ENCODE measurements around the gene GDF10.

The GDF10 gene

DNA sequence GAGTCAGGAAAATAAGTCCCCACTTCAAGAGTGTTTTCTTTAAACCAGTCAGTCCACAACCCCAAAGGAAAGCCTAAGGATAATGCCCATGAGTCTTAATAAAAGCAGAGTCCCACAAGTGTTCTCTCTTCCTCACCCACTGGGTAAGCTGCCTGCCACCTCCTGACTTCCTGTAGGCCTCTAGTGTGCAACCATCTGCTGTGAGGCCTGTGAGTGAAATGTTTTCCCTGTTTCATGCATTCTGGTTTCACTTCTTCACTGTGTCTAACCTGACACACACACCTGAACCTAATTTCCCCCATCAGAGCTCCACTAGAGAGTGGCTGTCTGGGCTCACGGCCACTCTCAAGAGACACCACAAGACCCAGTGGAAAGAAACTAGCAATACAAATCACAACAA lies 38.9 kb upstream of the GDF10 start:
- Histone ChIP-seq H4K20me1 (ENCODE audit: insufficient read depth, low read length) (no peaks in the 10 kb centered on the region), H3K4me2 (ENCODE audit: insufficient read depth, low read length) (peak overlapping the region; percentile 32; the same call in 1 of the 2 replicates), H3K27me3 (ENCODE audit: insufficient read depth, low read length, poor library complexity) (no peaks in the 10 kb centered on the region), H3K79me2 (ENCODE audit: insufficient read depth, low read length) (no peaks in the 10 kb centered on the region), H3K9me3 (ENCODE audit: insufficient read depth, low read length, severe bottlenecking) (no peaks in the 10 kb centered on the region), H3K4me3 (ENCODE audit: low read depth in 1 of 2, low read length in 2 of 2) (no peak overlapping the region), H3K9ac (ENCODE audit: low read depth, low read length) (peak overlapping the region; percentile 27), H3K4me1 (ENCODE audit: insufficient read depth, low read length) (peaks cover 71% of the 10 kb centered on the region), H3K27ac (ENCODE audit: low read length) (peak overlapping the region; percentile 84), H3K36me3 (ENCODE audit: insufficient read depth, low read length) (no peaks in the 10 kb centered on the region), H2AFZ (ENCODE audit: low read depth, low read length) (peak overlapping the region; percentile 74)
- ATAC-seq (ENCODE audit: insufficient read depth, low read depth) = peak; percentile 74
- peak; percentile 71 for DNase-seq
- TF ChIP-seq EZH2 (IDR thresholded peaks at IDR 0.05; ENCODE audit: borderline replicate concordance, low read depth, low read length, severe bottlenecking) = no peak
- TF ChIP-seq, protein P1, sequence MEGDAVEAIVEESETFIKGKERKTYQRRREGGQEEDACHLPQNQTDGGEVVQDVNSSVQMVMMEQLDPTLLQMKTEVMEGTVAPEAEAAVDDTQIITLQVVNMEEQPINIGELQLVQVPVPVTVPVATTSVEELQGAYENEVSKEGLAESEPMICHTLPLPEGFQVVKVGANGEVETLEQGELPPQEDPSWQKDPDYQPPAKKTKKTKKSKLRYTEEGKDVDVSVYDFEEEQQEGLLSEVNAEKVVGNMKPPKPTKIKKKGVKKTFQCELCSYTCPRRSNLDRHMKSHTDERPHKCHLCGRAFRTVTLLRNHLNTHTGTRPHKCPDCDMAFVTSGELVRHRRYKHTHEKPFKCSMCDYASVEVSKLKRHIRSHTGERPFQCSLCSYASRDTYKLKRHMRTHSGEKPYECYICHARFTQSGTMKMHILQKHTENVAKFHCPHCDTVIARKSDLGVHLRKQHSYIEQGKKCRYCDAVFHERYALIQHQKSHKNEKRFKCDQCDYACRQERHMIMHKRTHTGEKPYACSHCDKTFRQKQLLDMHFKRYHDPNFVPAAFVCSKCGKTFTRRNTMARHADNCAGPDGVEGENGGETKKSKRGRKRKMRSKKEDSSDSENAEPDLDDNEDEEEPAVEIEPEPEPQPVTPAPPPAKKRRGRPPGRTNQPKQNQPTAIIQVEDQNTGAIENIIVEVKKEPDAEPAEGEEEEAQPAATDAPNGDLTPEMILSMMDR (IDR thresholded peaks at IDR 0.05; ENCODE audit: borderline replicate concordance, extremely low read depth, low read length, poor library complexity, severe bottlenecking) = peak; percentile 8

DNA sequence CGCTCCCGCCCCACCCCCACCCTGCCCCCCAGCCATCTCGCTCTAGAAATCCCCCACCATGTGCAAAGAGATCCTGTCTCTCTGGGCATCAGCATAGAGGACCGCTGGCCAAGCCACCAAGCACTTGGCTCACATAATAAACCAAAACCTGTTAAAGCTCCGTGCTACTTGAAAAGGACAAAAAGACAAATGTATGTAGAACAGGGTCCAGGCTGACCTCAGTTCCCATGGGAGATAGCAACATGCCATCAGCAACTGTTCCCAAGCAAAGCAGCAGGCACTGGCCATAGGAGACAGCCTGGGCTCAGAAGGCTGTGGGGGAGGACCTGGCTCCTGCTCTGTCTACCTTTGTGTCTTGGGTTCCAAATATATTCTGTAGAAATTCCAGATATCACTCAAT lies 38.4 kb upstream of the GDF10 start:
- no peak for TF ChIP-seq EZH2 (IDR thresholded peaks at IDR 0.05; ENCODE audit: borderline replicate concordance, low read depth, low read length, severe bottlenecking)
- TF ChIP-seq, protein P1 (IDR thresholded peaks at IDR 0.05; ENCODE audit: borderline replicate concordance, extremely low read depth, low read length, poor library complexity, severe bottlenecking) = no peak
- no peaks in the 10 kb centered on the region for H3K36me3 ChIP-seq (ENCODE audit: insufficient read depth, low read length)
- peaks cover 67% of the 10 kb centered on the region for H3K4me1 ChIP-seq (ENCODE audit: insufficient read depth, low read length)
- ATAC-seq (ENCODE audit: insufficient read depth, low read depth) (no peak), DNase-seq (no peak)
- H3K79me2 ChIP-seq (ENCODE audit: insufficient read depth, low read length) = no peaks in the 10 kb centered on the region
- peak overlapping the region; percentile 84 for H3K27ac ChIP-seq (ENCODE audit: low read length)
- no peaks in the 10 kb centered on the region for H3K27me3 ChIP-seq (ENCODE audit: insufficient read depth, low read length, poor library complexity)
- peak overlapping the region; percentile 27; the same call in 1 of the 2 replicates for H3K9ac ChIP-seq (ENCODE audit: low read depth, low read length)
- H3K9me3 ChIP-seq (ENCODE audit: insufficient read depth, low read length, severe bottlenecking) = no peaks in the 10 kb centered on the region
- no peak overlapping the region for H3K4me3 ChIP-seq (ENCODE audit: low read depth in 1 of 2, low read length in 2 of 2)
- peak overlapping the region; percentile 52; the same call in 1 of the 2 replicates for H2AFZ ChIP-seq (ENCODE audit: low read depth, low read length)
- no peak overlapping the region; the same call in 1 of the 2 replicates for H3K4me2 ChIP-seq (ENCODE audit: insufficient read depth, low read length)
- H4K20me1 ChIP-seq (ENCODE audit: insufficient read depth, low read length) = no peaks in the 10 kb centered on the region

DNA sequence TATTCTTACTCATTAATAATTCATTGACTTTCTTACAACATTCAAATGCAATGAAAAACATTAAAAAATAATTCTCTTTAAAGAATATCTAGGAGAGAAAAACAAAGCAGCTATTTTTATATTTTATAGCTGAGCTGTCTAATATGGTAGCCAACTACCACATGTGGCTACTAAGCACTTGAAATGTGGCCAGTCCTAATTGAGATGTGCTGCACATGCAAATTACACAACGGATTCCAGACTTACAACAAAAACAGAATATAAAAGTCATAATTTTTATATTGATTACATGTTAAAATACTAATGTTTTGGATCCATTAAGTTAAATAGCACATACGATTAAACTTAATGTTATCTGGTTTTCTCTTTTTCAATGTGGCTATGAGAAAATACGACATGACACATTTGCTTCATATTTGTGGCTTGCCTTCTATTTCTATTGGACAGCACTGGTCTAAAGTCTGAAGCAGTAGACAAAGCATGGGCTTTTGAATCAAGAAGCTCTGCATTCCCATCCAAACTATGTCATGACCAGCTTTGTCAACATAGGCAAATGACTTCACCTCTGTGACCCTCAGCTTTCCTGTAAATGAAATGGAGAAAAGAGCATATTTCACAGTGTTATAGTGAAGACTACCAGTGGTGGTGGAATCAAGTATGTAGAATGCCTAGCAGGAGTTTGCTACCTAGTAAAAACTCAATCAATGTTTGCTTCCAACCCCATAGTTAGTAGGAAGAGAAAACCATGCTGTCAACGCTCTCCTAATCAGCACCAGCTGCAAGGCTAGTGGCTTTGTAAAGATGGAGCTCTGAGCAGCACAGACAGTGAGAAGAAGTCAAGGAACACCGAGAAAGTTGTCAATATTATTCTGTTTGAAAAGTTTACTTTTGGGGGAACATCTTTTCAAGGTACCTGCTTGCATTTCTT lies 37.1 kb upstream of the GDF10 start:
- no peaks in the 10 kb centered on the region for H4K20me1 ChIP-seq (ENCODE audit: insufficient read depth, low read length)
- no peak overlapping the region for H3K4me3 ChIP-seq (ENCODE audit: low read depth in 1 of 2, low read length in 2 of 2)
- H3K27ac ChIP-seq (ENCODE audit: low read length) = no peak overlapping the region
- TF ChIP-seq, protein P1 (IDR thresholded peaks at IDR 0.05; ENCODE audit: borderline replicate concordance, extremely low read depth, low read length, poor library complexity, severe bottlenecking) = no peak
- no peak for TF ChIP-seq EZH2 (IDR thresholded peaks at IDR 0.05; ENCODE audit: borderline replicate concordance, low read depth, low read length, severe bottlenecking)
- no peak overlapping the region for H2AFZ ChIP-seq (ENCODE audit: low read depth, low read length)
- H3K4me2 ChIP-seq (ENCODE audit: insufficient read depth, low read length) = no peak overlapping the region
- H3K79me2 ChIP-seq (ENCODE audit: insufficient read depth, low read length) = no peaks in the 10 kb centered on the region
- H3K9ac ChIP-seq (ENCODE audit: low read depth, low read length) = no peak overlapping the region
- H3K36me3 ChIP-seq (ENCODE audit: insufficient read depth, low read length) = no peaks in the 10 kb centered on the region
- peaks cover 53% of the 10 kb centered on the region for H3K4me1 ChIP-seq (ENCODE audit: insufficient read depth, low read length)
- H3K27me3 ChIP-seq (ENCODE audit: insufficient read depth, low read length, poor library complexity) = no peaks in the 10 kb centered on the region
- no peak for DNase-seq
- ATAC-seq (ENCODE audit: insufficient read depth, low read depth) = no peak
- H3K9me3 ChIP-seq (ENCODE audit: insufficient read depth, low read length, severe bottlenecking) = no peaks in the 10 kb centered on the region

Measured in DND-41 (cell line).